Ishikawa (cell line): Measurements from ENCODE around the gene KMT2D.

ENCODE experiments used
- EGR1 ChIP-seq: IDR thresholded peaks from 2 replicates; pipeline ENCODE4 v1.6.1; 2012
- EP300 ChIP-seq: IDR thresholded peaks from 2 replicates; pipeline ENCODE4 v1.6.1; 2012; ENCODE audit warnings: borderline replicate concordance
- REST ChIP-seq: IDR thresholded peaks from 2 replicates; pipeline ENCODE4 v1.6.1; 2012; ENCODE audit warnings: low read depth, mild to moderate bottlenecking
- YY1 ChIP-seq: IDR thresholded peaks from 2 replicates; pipeline ENCODE4 v1.6.1; 2012; ENCODE audit warnings: low read depth

DNA sequence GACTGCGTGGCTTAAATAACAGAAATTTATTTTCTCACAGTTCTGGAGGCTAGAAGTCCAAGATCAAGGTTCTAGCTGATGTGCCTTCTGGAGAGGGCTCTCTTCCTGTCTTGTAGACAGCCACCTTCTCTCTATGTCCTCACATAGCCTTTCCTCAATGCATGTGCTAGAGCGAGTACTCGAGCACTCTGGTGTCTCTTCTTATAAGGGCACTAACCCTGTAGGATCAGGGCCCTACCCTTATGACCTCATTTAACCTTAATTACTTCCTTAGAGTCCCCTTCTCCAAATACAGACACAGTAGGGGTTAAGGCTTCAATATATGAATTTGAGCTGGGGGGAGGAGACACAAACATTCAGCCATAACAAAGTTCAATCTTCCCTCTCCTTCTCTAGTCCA, 23.8 kb upstream of the KMT2D start:
- TF ChIP-seq YY1 (no peak), REST (no peak), EP300 (no peak), EGR1 (no peak)
